Esophagus muscularis mucosa (tissue), 4 donors: ENCODE measurements around the gene ALOX12B. TPM values are rescaled to one million over a fixed set of nuclear protein-coding genes. Genes with fewer than 3 reads are reported as not detected.
"Not testable (repeated sequence)": the region's sequence is repeated elsewhere in the genome, so short reads cannot be mapped to it uniquely, and the experiment has no call there.

Experiments
- DNase-seq: peaks from one replicate; pipeline ENCODE4 v3.0.0-alpha.2; 2017; ENCODE audit errors: extremely low spot score
- H3K27ac ChIP-seq, 4 donors: fragments of 200-600 bp; sonication (generic); replicated peaks in 1 of 4; 1 replicate in 3 of 4; 2 replicates in 1 of 4; pipeline ENCODE4 v1.5.1; 2016 to 2019; ENCODE audit warnings: mild to moderate bottlenecking in 1 of 4
- H3K27me3 ChIP-seq, 4 donors: fragments of 200-600 bp; sonication (generic); one replicate each; pipeline versions ENCODE4 v1.5.1 to v1.6.0; 2016 to 2019
- H3K36me3 ChIP-seq, 4 donors: fragments of 200-600 bp; sonication (generic); one replicate each; pipeline ENCODE4 v1.5.1; 2016 to 2019
- H3K4me1 ChIP-seq, 4 donors: fragments of 200-600 bp; sonication (generic); one replicate each; pipeline ENCODE4 v1.5.1; 2016 to 2019
- H3K4me3 ChIP-seq, 4 donors: fragments of 200-600 bp; sonication (generic); 1 replicate in 2 of 4; 2 replicates in 2 of 4; pipeline ENCODE4 v1.5.1; 2016 to 2019; ENCODE audit warnings: mild to moderate bottlenecking in 4 of 4, moderate library complexity in 1 of 4
- H3K9me3 ChIP-seq, 4 donors: fragments of 200-600 bp; sonication (generic); 1 replicate in 3 of 4; 2 replicates in 1 of 4; pipeline ENCODE4 v1.5.1; 2016 to 2019
- EP300 ChIP-seq: sonication (generic); formaldehyde crosslinking; IDR thresholded peaks from one replicate; pipeline ENCODE4 v1.6.1; 2017; ENCODE audit warnings: antibody characterized with exemption
- POLR2A ChIP-seq: fragments of 450-650 bp; IDR thresholded peaks from one replicate; pipeline ENCODE4 v1.6.1; 2017; ENCODE audit warnings: antibody characterized with exemption, moderate library complexity, mild to moderate bottlenecking, low read depth
- POLR2AphosphoS5 ChIP-seq, 2 donors: sonication (generic); formaldehyde crosslinking; IDR thresholded peaks; one replicate each; pipeline ENCODE4 v1.6.1; 2017; ENCODE audit warnings: antibody characterized with exemption in 2 of 2
- WGBS: methylation state at CpG from one replicate; pipeline ENCODE4 v1.1.5; 2018; 5-methylcytosine and 5-hydroxymethylcytosine counted together
- intact Hi-C: fragments of 100-400 bp; cut with DNase I; formaldehyde crosslinking; loops from one replicate; pipeline ENCODE4 v1.15.1; 2023
- total RNA-seq, 4 donors: library from RNA; depleted of rRNA; stranded (reverse); fragments of >200 nt; gene quantifications; one replicate each; pipeline versions ENCODE4 v1.1.0 to v1.2.1, GENCODE V29; 2016
- TF ChIP-seq, protein P1 (sequence below), 3 experiments: fragments of 200-600 bp in 2 of 3; fragments of 450-650 bp in 1 of 3; sonication (generic) in 2 of 3; IDR thresholded peaks; one replicate each; pipeline ENCODE4 v1.5.1; 2017 to 2019; ENCODE audit warnings: antibody characterized with exemption in 3 of 3, mild to moderate bottlenecking in 2 of 3, moderate library complexity in 1 of 3

The ALOX12B gene
- total RNA-seq, 4 donors from 2014 or later, result not detected

DNA sequence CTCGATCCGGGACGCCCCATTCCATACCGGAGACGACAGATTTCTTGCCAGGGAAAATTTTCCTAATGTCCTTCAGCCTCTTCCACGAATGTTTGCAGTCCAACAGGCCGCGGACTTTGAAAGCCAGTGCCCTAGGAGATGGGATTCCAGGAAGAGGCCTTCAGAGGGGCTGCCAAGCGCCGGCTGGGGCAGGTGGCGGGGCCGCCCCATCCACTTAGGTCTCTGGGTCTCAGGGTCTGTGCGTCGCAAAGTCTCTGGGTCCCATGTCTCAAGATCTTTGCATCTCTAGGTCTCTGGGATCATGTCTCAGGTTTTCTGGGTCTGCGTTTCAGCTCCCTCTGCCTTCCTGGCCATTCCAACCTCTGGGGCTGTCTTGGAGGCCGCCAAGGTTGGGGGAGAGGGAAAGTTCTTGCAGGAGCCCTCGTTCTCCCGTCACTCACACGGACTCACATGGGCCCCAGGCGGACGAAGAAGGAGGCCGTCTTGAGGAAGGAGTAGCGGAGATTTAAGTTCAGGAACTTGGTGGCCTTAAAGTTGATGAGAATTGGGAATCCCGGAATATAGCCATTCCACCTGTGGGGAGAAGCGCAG is 7.2 kb downstream of the ALOX12B start:
- no peak for DNase-seq
- H3K9me3 ChIP-seq, result no peaks in the 10 kb centered on the region
- H3K4me1 ChIP-seq, result peaks cover 12 to 20% (median 17%) of the 10 kb centered on the region in 4 donors
- WGBS, result 35% methylated on average over 19 of the region's 25 CpGs
- TF ChIP-seq POLR2A (no peak), EP300 (no peak), POLR2AphosphoS5 (IDR thresholded peaks at IDR 0.05) (no peak)
- TF ChIP-seq, protein P1, sequence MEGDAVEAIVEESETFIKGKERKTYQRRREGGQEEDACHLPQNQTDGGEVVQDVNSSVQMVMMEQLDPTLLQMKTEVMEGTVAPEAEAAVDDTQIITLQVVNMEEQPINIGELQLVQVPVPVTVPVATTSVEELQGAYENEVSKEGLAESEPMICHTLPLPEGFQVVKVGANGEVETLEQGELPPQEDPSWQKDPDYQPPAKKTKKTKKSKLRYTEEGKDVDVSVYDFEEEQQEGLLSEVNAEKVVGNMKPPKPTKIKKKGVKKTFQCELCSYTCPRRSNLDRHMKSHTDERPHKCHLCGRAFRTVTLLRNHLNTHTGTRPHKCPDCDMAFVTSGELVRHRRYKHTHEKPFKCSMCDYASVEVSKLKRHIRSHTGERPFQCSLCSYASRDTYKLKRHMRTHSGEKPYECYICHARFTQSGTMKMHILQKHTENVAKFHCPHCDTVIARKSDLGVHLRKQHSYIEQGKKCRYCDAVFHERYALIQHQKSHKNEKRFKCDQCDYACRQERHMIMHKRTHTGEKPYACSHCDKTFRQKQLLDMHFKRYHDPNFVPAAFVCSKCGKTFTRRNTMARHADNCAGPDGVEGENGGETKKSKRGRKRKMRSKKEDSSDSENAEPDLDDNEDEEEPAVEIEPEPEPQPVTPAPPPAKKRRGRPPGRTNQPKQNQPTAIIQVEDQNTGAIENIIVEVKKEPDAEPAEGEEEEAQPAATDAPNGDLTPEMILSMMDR (IDR thresholded peaks at IDR 0.05), result no peak
- H3K27me3 ChIP-seq, result peaks cover 0 to 98% (median 30%) of the 10 kb centered on the region in 4 donors
- H3K36me3 ChIP-seq, result no peaks in the 10 kb centered on the region
- H3K27ac ChIP-seq, result no peak overlapping the region
- H3K4me3 ChIP-seq, result peak overlapping the region; percentile 47 to 56 (median 48)
- intact Hi-C loops, result loop anchor here (5.0 kb wide), 1 partner anchor 37 kb away; the partner anchor contains the start of gene ALOXE3

DNA sequence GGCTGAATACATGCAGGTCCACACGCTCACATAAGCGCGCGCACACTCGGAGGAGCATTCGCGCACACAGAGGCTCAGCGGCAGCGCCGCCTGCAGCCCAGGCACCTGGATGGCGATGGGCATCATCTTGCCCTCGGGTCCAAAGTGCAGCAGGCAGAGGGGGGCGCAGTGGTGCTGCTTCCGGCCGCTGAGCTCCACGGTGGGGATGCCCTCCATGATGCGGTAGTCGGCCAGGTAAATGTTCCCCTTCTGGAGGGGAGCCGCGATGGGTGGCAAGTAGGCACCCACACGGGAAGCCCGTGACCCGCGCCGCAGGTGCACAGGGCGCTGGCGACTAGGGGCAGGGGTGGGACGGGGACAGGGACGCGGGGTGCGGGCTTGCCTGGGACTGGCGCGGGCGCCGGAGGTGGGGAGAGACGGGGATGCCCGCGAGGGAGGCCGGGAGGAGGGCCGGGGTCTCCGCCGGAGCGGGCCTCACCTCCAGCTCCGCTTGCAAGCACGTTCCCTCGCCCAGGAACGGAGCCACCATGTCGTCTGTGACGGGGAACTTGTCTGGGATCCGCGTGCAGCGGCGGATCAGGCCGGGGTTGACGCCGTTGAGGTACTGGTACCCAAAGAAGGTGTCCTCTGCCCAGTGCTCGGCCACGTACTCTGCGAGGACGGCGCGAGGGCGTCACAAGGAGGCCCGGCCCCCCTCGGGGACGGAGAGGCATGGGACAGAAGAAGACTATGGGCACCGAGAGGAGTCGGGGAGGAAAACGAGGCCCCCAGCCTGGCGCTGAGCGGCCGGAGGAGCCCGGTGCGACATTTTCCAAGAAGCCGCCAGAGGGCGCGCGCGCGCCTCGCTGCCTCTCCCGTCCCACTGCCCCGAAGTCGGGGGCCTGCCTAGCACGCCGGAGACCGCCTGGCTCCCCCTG is 8.0 kb downstream of the ALOX12B start:
- Histone ChIP-seq H3K27me3 (peaks cover 0 to 98% (median 36%) of the 10 kb centered on the region in 4 donors), H3K4me3 (peak overlapping the region; percentile 47 to 56 (median 48)), H3K36me3 (no peaks in the 10 kb centered on the region), H3K4me1 (peaks cover 12 to 20% (median 17%) of the 10 kb centered on the region in 4 donors), H3K27ac (no peak overlapping the region), H3K9me3 (no peaks in the 10 kb centered on the region)
- TF ChIP-seq, protein P1 (IDR thresholded peaks at IDR 0.05), result peak in 2 of 3 experiments; percentile 75 to 80
- TF ChIP-seq POLR2A (no peak), POLR2AphosphoS5 (IDR thresholded peaks at IDR 0.05) (peak in 1 of 2 donors; percentile 7), EP300 (no peak)
- no peak for DNase-seq
- intact Hi-C loops, result loop anchor here (2.0 to 5.0 kb wide), 2 partner anchors 19 to 38 kb away; partner anchors contain the start of gene ALOXE3
- WGBS, result 4% methylated on average over 32 of the region's 87 CpGs

DNA sequence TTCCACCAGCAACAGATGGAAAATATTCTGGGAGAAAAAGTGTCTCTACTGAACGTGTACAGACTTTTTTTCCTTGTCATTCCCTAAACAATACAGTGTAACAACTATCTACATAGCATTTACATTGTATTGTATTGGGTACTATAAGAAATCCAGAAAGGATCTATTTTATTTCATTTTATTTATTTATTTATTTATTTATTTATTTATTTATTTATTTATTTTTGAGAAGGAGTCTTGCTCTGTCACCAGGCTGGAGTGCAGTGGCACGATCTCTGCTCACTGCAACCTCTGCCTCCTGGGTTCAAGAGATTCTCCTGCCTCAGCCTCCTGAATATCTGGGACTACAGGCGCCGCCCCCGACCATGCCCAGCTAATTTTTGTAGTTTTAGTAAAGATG is 9.6 kb downstream of the ALOX12B start:
- intact Hi-C loops, result loop anchor here (2.0 kb wide), 1 partner anchor 17 kb away; no protein-coding TSS in a partner anchor
- Histone ChIP-seq H3K4me1 (peaks cover 23 to 32% (median 31%) of the 10 kb centered on the region in 4 donors), H3K27me3 (peaks cover 6 to 98% (median 51%) of the 10 kb centered on the region in 4 donors)
- H3K9me3 ChIP-seq, H3K27ac ChIP-seq, H3K4me3 ChIP-seq, H3K36me3 ChIP-seq, DNase-seq: not testable (repeated sequence)
- WGBS, result 85% methylated on average over 5 of the region's 5 CpGs

DNA sequence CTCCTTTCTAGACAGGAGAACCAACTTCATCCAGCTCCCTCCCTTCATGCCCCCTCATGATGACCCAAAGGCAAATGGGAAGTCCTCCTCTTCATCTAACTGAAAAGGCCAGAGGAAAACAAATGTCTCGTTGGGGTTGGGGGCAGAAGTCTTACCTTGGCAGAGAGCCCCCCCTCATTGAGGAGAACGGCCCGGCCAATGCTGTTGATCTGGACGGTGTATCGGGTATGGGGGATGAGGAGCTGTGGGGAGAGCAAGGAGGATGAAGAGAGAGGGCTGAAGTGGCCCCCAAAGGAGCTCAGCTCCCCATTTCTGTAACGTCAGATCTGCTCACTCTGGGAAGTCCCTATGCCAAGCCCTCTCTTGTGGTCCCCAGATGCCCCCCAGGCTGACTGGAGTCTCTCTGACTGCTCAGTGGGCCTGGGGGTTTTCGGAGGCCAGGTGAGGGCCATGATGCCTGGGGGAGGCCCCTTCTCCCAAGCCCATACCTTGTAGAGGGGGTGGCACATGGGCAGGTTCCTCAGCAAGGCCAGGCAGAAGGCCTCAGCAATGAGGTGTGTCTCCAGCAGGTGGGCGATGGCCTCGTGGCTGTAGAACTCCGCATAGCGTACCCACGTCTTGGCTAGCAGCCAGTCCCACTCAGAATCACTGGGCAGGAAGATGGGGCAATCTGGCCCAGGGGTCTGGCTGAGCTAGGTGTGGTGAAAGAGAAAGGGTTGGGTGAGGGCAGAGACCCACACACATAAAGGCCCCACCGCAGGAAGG is 10.8 kb downstream of the ALOX12B start:
- Histone ChIP-seq H3K9me3 (no peaks in the 10 kb centered on the region), H3K4me3 (no peak overlapping the region), H3K27me3 (peaks cover 8 to 98% (median 62%) of the 10 kb centered on the region in 4 donors), H3K4me1 (peaks cover 30 to 41% (median 40%) of the 10 kb centered on the region in 4 donors), H3K36me3 (no peaks in the 10 kb centered on the region), H3K27ac (no peak overlapping the region)
- intact Hi-C loops, result no loop called here
- no peak for DNase-seq
- TF ChIP-seq POLR2AphosphoS5 (IDR thresholded peaks at IDR 0.05), result no peak
- TF ChIP-seq, protein P1 (IDR thresholded peaks at IDR 0.05), result no peak
- TF ChIP-seq EP300, result no peak
- no peak for TF ChIP-seq POLR2A
- WGBS, result 90% methylated on average over 13 of the region's 13 CpGs
